Pancreas (tissue), 10 donors: ENCODE measurements around the gene IQSEC1. TPM values are rescaled to one million over a fixed set of nuclear protein-coding genes. Genes with fewer than 3 reads are reported as not detected.

Source experiments
- ATAC-seq, 4 donors: fragments of 200-7000 bp; cut with Tn5 transposase; one replicate each; pipeline versions ENCODE4 v1.8.0 to v1.9.1; 2020; ENCODE audit warnings: mild to moderate bottlenecking in 4 of 4, moderate library complexity in 4 of 4
- DNase-seq, 6 donors: peaks; one replicate each; pipeline ENCODE4 v3.0.0-alpha.2; 2020
- FAIRE-seq: peaks from 2 replicates; lab custom pipeline; 2012; peaks lifted over from hg19 to GRCh38; lab: Jason Lieb, UNC
- H3K27ac ChIP-seq, 4 donors: fragments of 200-600 bp; sonication (generic); 1 replicate in 3 of 4; 2 replicates in 1 of 4; pipeline versions ENCODE4 v1.5.0 to v1.8.0; 2020
- H3K27me3 ChIP-seq, 4 donors: fragments of 200-600 bp; one replicate each; pipeline ENCODE4 v1.8.0; 2021
- H3K36me3 ChIP-seq, 3 donors: fragments of 200-600 bp; sonication (generic) in 1 of 3; one replicate each; pipeline versions ENCODE4 v1.5.0 to v1.8.0; 2020 to 2021
- H3K4me1 ChIP-seq, 3 donors: fragments of 200-600 bp; one replicate each; pipeline ENCODE4 v1.8.0; 2021
- H3K4me3 ChIP-seq, 4 donors: fragments of 200-600 bp; sonication (generic) in 2 of 4; one replicate each; pipeline versions ENCODE4 v1.5.0 to v1.8.0; 2020 to 2021
- H3K9me3 ChIP-seq, 4 donors: fragments of 200-600 bp; one replicate each; pipeline ENCODE4 v1.8.0; 2021
- WGBS, 2 donors: extraction: QIAGEN DNeasy Blood & Tissue Kit; methylation state at CpG; one replicate each; pipeline ENCODE4 v1.1.7; 2013; 5-methylcytosine and 5-hydroxymethylcytosine counted together
- intact Hi-C, 3 donors: fragments of 100-400 bp; cut with DNase I; formaldehyde crosslinking; loops; one replicate each; pipeline versions ENCODE4 v1.11.1 to v1.14.2; 2022
- polyA plus RNA-seq, 2 donors: library from polyadenylated mRNA; stranded (reverse); fragments of 200-250 nt; gene quantifications; one replicate each; pipeline ENCODE4 v1.2.3, GENCODE V29; 2013
- total RNA-seq, 6 donors: library from RNA; stranded (reverse); fragmentation: NEBNext Ultra II Directional in 4 of 6; extraction: Animal tissue kit (Norgen Biotek cat#: 25700) in 4 of 6; gene quantifications; one replicate each; pipeline versions ENCODE4 v1.2.1 to v1.2.4, GENCODE V29; 2021 to 2023
- TF ChIP-seq, protein P1 (sequence below), 4 donors: fragments of 200-600 bp; sonication (generic) in 3 of 4; IDR thresholded peaks; one replicate each; pipeline versions ENCODE4 v1.5.0 to v1.8.0; 2021; ENCODE audit warnings: antibody characterized with exemption in 4 of 4
- donor health status: healthy with polysubstance abuse.
- donor health status: DM: no; HTN: no; CAD: no; lungs with moderate emphysema.
- donor health status: DM: no; HTN: no; CAD: no.
- donor health status: control.
- donor health status: control.
- donor health status: Bipolar disorder and iron deficiency.
- donor health status: DM: yes; HTN: yes; CAD: no.
- donor health status: DM: no; HTN: no; CAD: no.
- donor health status: DM: no; HTN: no; CAD: no.
- donor health status: DM: yes; HTN: yes; CAD: no.

IQSEC1 gene
- total and polyA plus RNA-seq, 8 donors = 15.0 to 27.9 (median 23.1) TPM

DNA sequence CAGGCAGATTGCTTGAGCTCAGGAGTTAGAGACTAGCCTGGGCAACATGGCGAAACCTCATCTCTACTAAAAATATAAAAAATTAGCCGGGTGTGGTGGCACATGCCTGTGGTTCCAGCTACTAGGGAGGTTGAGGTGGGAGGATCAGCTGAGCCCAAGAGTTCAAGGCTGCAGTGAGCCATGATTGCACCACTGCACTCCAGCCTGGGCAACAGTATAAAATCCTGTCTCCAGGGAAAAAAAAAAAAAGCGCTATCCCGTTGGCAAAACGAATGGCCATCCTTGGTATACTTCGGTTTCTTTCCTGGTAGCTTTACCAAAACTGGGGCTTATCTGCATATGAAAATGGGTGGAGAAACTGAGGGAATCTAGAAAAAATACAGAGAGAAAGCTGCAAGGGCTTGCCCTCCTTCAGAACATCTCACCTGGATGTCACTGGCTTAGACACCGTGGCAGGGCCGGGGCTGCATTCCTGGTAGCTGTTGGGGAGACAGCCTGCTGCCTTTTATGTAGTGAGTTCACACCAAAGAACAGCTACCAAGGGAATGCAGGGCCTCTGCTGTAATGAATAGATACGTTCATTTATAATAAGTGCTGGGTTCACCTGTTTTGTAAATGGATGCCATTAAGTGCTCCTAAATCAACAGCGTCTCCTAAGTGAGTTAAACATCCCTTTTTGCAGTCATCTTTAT is 96.0 kb downstream of the IQSEC1 start:
- Histone ChIP-seq H3K4me3 (no peak overlapping the region), H3K4me1 (no peaks in the 10 kb centered on the region), H3K27ac (no peak overlapping the region), H3K36me3 (no peaks in the 10 kb centered on the region), H3K9me3 (no peaks in the 10 kb centered on the region), H3K27me3 (no peaks in the 10 kb centered on the region)
- ATAC-seq = no peak
- WGBS, 2 donors = 87 to 89% methylated on average over 10 of the region's 10 CpGs
- TF ChIP-seq, protein P1, sequence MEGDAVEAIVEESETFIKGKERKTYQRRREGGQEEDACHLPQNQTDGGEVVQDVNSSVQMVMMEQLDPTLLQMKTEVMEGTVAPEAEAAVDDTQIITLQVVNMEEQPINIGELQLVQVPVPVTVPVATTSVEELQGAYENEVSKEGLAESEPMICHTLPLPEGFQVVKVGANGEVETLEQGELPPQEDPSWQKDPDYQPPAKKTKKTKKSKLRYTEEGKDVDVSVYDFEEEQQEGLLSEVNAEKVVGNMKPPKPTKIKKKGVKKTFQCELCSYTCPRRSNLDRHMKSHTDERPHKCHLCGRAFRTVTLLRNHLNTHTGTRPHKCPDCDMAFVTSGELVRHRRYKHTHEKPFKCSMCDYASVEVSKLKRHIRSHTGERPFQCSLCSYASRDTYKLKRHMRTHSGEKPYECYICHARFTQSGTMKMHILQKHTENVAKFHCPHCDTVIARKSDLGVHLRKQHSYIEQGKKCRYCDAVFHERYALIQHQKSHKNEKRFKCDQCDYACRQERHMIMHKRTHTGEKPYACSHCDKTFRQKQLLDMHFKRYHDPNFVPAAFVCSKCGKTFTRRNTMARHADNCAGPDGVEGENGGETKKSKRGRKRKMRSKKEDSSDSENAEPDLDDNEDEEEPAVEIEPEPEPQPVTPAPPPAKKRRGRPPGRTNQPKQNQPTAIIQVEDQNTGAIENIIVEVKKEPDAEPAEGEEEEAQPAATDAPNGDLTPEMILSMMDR (IDR thresholded peaks at IDR 0.05) = no peak
- FAIRE-seq = no peak
- intact Hi-C loops = no loop called here
- DNase-seq = no peak

DNA sequence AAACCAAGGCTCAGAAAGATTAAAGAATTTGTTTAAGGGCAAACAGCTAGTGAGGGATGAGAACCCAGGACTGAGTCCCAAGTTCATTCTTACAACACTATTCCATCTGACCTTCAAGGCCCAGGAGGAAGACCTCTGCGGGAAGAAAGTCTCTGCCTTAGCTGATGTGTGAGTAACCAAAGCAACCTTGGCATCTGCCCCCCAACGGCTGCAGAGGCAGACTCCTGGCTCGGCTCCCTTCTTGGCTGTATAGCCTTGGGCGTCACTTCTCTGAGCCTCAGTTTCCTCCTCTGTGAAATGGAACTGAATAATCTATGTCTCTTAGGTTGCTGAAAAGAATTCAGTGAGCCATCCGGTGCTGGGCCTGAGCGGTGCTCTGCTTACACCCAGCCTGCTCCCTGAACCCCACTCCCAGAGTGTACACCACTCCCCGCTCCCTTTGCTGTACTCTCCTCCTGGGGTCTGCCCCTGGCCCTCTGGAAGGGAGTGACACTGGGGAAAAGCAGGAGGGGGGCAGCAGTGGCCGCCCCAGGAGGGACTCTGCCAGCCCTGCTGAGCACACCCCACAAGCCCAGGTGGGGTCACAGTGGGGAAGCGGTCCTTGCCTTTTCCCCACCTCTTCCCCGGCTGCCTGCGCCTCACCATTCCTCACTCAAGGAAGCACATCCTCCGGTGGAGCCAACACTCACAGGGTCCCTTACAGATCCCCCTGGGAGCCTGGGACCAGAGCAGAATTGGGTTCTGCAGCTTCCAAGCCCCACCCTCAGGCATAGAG is 97.3 kb downstream of the IQSEC1 start:
- Histone ChIP-seq H3K36me3 (no peaks in the 10 kb centered on the region), H3K27ac (no peak overlapping the region), H3K27me3 (no peaks in the 10 kb centered on the region), H3K9me3 (no peaks in the 10 kb centered on the region), H3K4me1 (no peaks in the 10 kb centered on the region), H3K4me3 (no peak overlapping the region)
- TF ChIP-seq, protein P1 (IDR thresholded peaks at IDR 0.05) = no peak
- intact Hi-C loops = no loop called here
- DNase-seq (peak in 2 of 6 donors; percentile 46 to 47), ATAC-seq (no peak), FAIRE-seq (no peak)
- WGBS, 2 donors = 83 to 86% methylated on average over 11 to 12 of the region's 12 CpGs

DNA sequence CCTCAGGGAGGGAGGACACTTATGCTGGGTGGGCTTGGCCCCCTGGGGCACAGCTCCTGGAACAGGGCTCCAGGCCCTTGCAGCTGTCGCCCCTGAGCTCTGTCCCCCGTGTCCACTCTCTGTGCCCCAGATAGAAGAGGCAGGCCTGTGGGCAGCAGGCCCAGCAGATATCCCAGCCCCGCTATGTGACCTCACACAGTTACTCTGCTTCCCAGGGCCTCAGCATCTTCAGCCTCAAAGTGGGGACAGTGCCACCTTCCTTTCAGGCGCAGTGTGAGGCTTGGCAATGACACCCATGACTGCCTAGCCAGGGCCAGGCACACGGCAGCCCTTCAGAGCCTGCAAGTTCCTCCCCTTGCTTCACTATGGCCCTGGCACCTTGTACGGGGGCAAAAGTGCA is 98.4 kb downstream of the IQSEC1 start:
- no peak for FAIRE-seq
- H3K9me3 ChIP-seq = no peaks in the 10 kb centered on the region
- H3K36me3 ChIP-seq = no peaks in the 10 kb centered on the region
- no peak for ATAC-seq
- H3K27ac ChIP-seq = no peak overlapping the region
- WGBS, 2 donors = 78 to 82% methylated on average over 6 of the region's 6 CpGs
- peak in 2 of 6 donors; percentile 40 to 45 for DNase-seq
- no peaks in the 10 kb centered on the region for H3K4me1 ChIP-seq
- H3K27me3 ChIP-seq = no peaks in the 10 kb centered on the region
- no peak overlapping the region for H3K4me3 ChIP-seq
- TF ChIP-seq, protein P1 (IDR thresholded peaks at IDR 0.05) = no peak
- intact Hi-C loops = no loop called here

DNA sequence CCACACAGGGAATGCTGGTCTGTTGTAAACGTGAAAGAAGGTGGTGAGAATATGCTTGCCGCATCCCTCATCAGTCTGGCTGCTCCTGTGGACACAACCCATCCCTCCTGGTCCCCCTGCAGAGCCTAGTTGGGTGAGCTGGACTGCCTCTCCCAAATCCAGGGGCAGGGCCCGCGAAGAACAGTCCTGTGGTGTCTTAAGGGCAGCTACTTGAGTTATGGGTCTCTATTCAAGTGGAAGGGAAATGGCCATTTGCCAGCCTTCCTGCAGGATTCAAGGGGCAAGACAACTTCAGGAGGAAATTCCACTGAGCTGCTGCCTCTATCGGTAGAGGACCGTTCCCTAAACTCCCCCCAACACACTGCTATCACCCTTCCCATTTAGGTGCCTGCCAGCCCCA is 98.9 kb downstream of the IQSEC1 start:
- 81 to 86% methylated on average over 6 of the region's 6 CpGs for WGBS, 2 donors
- FAIRE-seq = no peak

More for the DNA sequence above, 98.9 kb downstream of the IQSEC1 start:
- no peaks in the 10 kb centered on the region for H3K4me1 ChIP-seq
- DNase-seq (peak in 2 of 6 donors; percentile 39 to 49), ATAC-seq (no peak)
- H3K27ac ChIP-seq = no peak overlapping the region
- TF ChIP-seq, protein P1 (IDR thresholded peaks at IDR 0.05) = no peak
- no peak overlapping the region for H3K4me3 ChIP-seq
- H3K9me3 ChIP-seq = no peaks in the 10 kb centered on the region
- no peaks in the 10 kb centered on the region for H3K36me3 ChIP-seq
- intact Hi-C loops = no loop called here
- H3K27me3 ChIP-seq = no peaks in the 10 kb centered on the region
